OCI-LY7 (cell line): ENCODE results near the gene PRRG4.

ENCODE experiments used
- EZH2phosphoT487 ChIP-seq: fragments of 200-600 bp; sonication (generic); IDR thresholded peaks from 2 replicates; pipeline ENCODE4 v1.6.1; 2018; ENCODE audit warnings: low read depth, borderline replicate concordance, mild to moderate bottlenecking, mixed run types, antibody characterized with exemption, low read length, moderate library complexity, mixed read lengths
- TF ChIP-seq, protein P1 (sequence below): fragments of 200-600 bp; sonication (generic); conservative IDR thresholded peaks from 2 replicates; pipeline ENCODE4 v1.5.1; 2014; ENCODE audit warnings: mild to moderate bottlenecking, antibody characterized with exemption, low read length, moderate library complexity, mixed read lengths

DNA sequence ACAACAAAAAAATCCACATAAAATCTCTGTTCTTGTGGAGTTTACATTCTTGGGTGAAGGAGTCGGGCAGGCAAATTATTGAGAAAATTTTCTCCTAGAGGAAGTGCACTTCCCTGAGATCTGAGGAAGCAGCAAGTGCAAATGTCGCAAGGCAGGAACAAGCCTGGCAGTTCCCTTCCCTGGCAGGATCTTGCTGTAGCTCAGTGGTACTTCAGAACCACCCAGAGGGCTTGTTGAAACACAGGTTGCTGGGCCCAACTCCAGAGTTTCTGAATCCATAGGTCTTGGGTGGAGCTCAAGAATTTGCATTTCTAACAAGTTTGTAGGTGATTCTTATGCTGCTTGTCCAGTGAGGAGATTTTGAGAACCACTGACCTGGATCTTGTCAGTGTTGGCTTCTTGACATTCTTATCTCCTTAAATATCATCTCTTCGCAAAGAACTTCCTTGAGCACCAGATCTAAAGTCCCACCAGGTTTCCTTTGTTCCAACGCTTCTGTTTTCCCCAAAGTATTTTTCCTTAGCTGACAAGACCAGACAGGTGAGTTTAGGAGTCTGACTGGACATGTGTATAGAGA is 72.5 kb downstream of the PRRG4 start:
- TF ChIP-seq, protein P1, sequence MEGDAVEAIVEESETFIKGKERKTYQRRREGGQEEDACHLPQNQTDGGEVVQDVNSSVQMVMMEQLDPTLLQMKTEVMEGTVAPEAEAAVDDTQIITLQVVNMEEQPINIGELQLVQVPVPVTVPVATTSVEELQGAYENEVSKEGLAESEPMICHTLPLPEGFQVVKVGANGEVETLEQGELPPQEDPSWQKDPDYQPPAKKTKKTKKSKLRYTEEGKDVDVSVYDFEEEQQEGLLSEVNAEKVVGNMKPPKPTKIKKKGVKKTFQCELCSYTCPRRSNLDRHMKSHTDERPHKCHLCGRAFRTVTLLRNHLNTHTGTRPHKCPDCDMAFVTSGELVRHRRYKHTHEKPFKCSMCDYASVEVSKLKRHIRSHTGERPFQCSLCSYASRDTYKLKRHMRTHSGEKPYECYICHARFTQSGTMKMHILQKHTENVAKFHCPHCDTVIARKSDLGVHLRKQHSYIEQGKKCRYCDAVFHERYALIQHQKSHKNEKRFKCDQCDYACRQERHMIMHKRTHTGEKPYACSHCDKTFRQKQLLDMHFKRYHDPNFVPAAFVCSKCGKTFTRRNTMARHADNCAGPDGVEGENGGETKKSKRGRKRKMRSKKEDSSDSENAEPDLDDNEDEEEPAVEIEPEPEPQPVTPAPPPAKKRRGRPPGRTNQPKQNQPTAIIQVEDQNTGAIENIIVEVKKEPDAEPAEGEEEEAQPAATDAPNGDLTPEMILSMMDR: no peak
- no peak for TF ChIP-seq EZH2phosphoT487
